ENCODE measurements around the gene ZBTB21. TPM values are rescaled to one million over a fixed set of nuclear protein-coding genes. Genes with fewer than 3 reads are reported as not detected.

The ZBTB21 gene
- total and polyA plus RNA-seq, 12 donors, result 1.3 to 15.2 (median 6.1) TPM

GRCh38 chr21:42012344-42012743 is 2.2 kb upstream of the ZBTB21 start:
- DNase-seq, result no peak
- intact Hi-C loops (cut with DNase I), result loop anchor here in 7 of 10 donors (5.0 to 10.0 kb wide), 4 partner anchors 92 to 105 kb away; no protein-coding TSS in a partner anchor
- ATAC-seq, result no peak
- H3K4me3 ChIP-seq, result no peak overlapping the region
- 97 to 98% methylated on average over 9 of the region's 9 CpGs for WGBS, 2 donors
- peaks cover 0 to 5% (median 0%) of the 10 kb centered on the region in 7 donors for H3K27me3 ChIP-seq
- no peak for TF ChIP-seq CTCF (IDR thresholded peaks at IDR 0.05)
- H3K27ac ChIP-seq, result no peak overlapping the region
- H3K4me1 ChIP-seq, result peaks cover 5 to 26% (median 11%) of the 10 kb centered on the region in 9 donors
- H3K36me3 ChIP-seq, result peaks cover 0 to 8% (median 0%) of the 10 kb centered on the region in 9 donors
- H3K9me3 ChIP-seq, result peaks cover 0 to 7% (median 0%) of the 10 kb centered on the region in 11 donors

GRCh38 chr21:42010507-42011495 is 641 bp upstream of the ZBTB21 start:
- Histone ChIP-seq H3K4me1 (peaks cover 5 to 28% (median 11%) of the 10 kb centered on the region in 9 donors), H3K9me3 (peaks cover 0 to 7% (median 0%) of the 10 kb centered on the region in 11 donors), H3K27me3 (peaks cover 0 to 5% (median 0%) of the 10 kb centered on the region in 7 donors), H3K36me3 (peaks cover 0 to 18% (median 0%) of the 10 kb centered on the region in 9 donors), H3K4me3 (peak overlapping the region; percentile 75 to 94 (median 83)), H3K27ac (peak overlapping the region; percentile 92 to 99 (median 98))
- TF ChIP-seq CTCF (IDR thresholded peaks at IDR 0.05), result peak in 4 of 9 donors; percentile 6 to 45 (median 22)
- intact Hi-C loops (cut with DNase I), result loop anchor here in 7 of 10 donors (5.0 to 10.0 kb wide), 4 partner anchors 94 to 106 kb away; no protein-coding TSS in a partner anchor
- DNase-seq, result peak in 1 of 2 donors; percentile 71
- peak; percentile 1 to 43 (median 13) for ATAC-seq
- 1% methylated on average over 102 to 120 of the region's 120 CpGs for WGBS, 2 donors

GRCh38 chr21:42009018-42009830 is 936 bp downstream of the ZBTB21 start:
- Histone ChIP-seq H3K4me1 (peaks cover 5 to 28% (median 11%) of the 10 kb centered on the region in 9 donors), H3K36me3 (peaks cover 0 to 18% (median 0%) of the 10 kb centered on the region in 9 donors), H3K27me3 (peaks cover 0 to 5% (median 0%) of the 10 kb centered on the region in 7 donors), H3K27ac (peak overlapping the region; percentile 92 to 99 (median 98)), H3K4me3 (peak overlapping the region; percentile 75 to 94 (median 83)), H3K9me3 (peaks cover 0 to under 1% (median 0%) of the 10 kb centered on the region in 11 donors)
- ATAC-seq (peak; percentile 4 to 43 (median 22)), DNase-seq (peak; percentile 45 to 50)
- 0 to 2% methylated on average over 54 to 86 of the region's 86 CpGs for WGBS, 2 donors
- peak in 6 of 9 donors; percentile 9 to 54 (median 42) for TF ChIP-seq CTCF (IDR thresholded peaks at IDR 0.05)
- intact Hi-C loops (cut with DNase I), result loop anchor here in 4 of 10 donors (5.0 to 10.0 kb wide), 4 partner anchors 54 to 132 kb away; partner anchors contain the start of genes C2CD2 (in 3 of the 4) and PRDM15 (in 2 of the 4)

Measured in heart right ventricle (tissue), 16 donors.